ENCODE results near the gene GRAP2.

The GRAP2 gene

DNA sequence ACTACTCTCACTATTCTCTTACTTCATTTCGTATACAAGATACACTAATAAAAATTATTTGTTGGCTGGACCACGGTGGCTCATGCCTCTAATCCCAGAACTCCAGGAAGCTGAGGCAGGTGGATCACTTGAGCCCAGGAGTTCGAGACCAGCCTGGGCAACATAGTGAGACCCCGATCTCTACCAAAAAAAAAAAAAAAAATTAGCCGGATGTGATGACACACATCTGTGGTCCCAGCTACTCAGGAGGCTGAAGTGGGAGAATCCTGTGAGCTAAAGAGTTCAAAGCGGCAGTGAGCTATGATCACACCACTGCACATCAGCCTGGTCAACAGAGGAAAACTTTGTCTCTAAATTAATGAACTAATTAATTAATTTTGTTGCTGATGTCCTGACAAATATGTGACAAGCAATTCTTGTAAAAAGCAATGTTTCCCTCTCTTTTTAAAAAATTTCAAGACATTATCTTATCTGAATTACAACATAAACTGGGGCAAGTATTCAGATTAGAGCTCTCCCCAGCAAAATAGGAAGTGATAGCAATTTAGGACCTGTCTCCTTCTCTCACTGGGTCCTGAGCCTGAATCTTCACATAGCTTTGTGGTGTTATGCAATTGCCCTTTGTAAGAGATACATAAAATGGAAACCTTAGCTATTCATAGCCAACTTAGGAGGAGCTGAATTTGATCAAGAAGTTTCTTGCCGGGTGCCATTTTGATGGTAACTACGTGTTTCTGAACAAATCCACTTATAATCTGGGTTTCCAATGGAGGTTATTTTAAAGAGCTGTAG is 41.8 kb downstream of the GRAP2 start:
- TF ChIP-seq, protein P1, sequence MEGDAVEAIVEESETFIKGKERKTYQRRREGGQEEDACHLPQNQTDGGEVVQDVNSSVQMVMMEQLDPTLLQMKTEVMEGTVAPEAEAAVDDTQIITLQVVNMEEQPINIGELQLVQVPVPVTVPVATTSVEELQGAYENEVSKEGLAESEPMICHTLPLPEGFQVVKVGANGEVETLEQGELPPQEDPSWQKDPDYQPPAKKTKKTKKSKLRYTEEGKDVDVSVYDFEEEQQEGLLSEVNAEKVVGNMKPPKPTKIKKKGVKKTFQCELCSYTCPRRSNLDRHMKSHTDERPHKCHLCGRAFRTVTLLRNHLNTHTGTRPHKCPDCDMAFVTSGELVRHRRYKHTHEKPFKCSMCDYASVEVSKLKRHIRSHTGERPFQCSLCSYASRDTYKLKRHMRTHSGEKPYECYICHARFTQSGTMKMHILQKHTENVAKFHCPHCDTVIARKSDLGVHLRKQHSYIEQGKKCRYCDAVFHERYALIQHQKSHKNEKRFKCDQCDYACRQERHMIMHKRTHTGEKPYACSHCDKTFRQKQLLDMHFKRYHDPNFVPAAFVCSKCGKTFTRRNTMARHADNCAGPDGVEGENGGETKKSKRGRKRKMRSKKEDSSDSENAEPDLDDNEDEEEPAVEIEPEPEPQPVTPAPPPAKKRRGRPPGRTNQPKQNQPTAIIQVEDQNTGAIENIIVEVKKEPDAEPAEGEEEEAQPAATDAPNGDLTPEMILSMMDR (IDR thresholded peaks at IDR 0.05; ENCODE audit: control insufficient read depth, insufficient read depth, low read depth, low read length, missing control alignments), result no peak
- no peak for DNase-seq (ENCODE audit: low read depth)
- no peak overlapping the region for H3K4me3 ChIP-seq (ENCODE audit: control insufficient read depth, low read depth, low read length)

DNA sequence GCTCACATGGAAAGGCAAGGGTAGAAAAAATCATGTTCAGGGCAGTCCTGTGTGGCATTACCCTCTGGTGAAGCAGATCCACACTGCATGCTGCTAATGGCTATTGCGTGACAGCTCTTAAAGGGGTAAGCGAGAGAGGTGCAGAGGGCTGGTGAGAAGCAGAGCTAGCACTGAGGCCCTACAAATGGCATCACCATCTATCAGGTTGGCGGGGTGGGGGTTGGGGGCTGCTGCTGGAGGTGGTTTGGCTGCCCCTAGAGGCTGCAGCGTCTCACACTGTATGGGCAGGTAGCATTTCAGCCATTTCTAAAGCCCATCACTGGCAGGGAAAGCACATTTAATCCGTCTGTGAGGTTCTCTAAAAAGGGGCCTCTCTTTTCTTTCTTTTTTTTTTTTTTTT is 42.5 kb downstream of the GRAP2 start:
- no peak overlapping the region for H3K4me3 ChIP-seq (ENCODE audit: control insufficient read depth, low read depth, low read length)
- TF ChIP-seq, protein P1 (IDR thresholded peaks at IDR 0.05; ENCODE audit: control insufficient read depth, insufficient read depth, low read depth, low read length, missing control alignments), result no peak
- no peak for DNase-seq (ENCODE audit: low read depth)

DNA sequence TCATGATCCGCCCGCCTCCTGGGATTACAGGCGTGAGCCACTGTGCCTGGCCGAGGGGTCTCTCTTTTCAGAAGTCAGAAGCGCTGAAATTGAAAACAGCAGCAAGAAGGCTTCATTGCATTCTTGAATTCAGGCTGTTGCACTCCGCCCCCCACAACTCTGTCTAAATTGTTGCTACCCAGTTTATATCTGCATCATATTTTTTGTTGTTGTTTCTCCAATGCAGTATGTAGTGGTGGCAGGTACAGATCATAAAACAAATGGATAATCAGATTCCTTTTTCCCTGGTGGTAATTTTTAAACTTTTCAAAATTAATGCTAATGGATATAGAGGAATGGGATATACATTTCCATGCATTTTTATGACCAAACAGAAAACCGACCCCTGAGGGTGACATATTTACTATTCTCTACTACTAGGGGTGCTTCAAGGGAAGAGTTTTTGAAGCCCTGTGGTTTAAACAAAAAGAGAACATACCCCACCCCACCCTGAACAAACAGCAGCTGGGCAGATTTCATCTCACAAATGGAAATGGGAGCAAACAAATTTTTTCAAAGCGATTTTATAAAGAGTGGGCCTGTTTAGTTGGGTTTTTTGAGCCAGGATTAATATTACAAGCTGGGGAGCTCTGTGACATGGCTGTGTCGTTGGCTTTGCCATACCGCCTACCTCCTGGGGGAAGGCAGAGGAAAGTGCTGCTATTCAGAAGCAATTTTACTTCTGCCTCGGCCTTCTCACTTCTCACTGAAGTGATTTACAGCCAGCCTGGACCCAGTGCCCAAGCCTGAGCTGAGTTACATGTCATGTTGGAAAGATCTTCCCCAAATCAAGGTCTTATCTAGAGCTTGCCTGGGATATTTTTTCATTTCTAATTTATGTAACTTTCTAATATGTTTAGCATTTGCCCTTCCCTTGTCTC is 43.3 kb downstream of the GRAP2 start:
- TF ChIP-seq, protein P1 (IDR thresholded peaks at IDR 0.05; ENCODE audit: control insufficient read depth, insufficient read depth, low read depth, low read length, missing control alignments), result no peak
- DNase-seq (ENCODE audit: low read depth), result no peak
- H3K4me3 ChIP-seq (ENCODE audit: control insufficient read depth, low read depth, low read length), result no peak overlapping the region

DNA sequence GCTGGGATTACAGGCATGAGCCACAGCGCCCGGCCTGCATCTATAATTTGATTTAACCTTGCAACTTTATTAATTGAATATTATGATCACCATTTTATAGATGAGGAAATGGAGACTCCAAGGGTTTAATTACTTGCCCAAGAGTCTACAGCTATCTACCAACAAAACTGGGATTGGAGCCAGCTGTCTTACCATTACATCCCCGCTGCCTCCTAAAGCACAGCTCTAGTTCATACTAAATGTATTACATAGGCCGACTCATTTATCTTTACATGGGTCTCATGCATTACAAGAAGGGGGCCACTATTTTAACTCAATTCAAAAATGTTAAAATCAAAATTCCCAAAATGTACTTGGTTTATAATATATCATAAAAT is 45.2 kb downstream of the GRAP2 start:
- H3K4me3 ChIP-seq (ENCODE audit: control insufficient read depth, low read depth, low read length), result no peak overlapping the region

DNA sequence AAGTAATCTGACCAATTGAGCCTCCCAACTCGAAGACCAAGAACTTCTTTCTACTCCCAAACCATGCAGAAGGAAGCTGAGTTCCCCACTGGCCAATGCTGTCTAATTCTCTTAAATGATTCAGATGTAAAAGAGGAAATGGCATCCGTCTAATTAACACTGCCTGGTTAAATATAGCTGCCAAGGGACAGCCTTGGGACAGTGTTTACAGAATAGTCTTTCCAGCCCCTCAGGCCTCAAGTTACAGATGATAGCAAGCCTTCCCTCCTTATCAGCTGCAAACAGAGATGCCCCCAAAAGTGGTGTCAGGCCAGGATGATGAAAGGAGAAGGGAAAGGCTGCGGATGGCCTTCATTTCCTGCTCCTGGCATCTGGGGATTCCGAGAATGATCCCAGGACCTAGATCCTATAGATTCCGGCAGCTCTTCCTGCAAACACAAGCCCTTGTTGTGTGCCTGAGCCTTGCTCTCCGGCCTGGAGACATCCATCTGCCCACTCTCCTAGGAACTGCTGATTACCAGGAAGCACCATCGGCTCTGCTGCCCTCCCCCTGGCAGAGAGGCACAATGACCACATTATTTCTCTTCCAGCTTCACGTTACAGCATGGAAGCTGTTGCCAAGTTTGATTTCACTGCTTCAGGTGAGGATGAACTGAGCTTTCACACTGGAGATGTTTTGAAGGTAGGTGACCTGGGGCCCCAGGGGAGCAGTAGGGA is 45.8 kb downstream of the GRAP2 start:
- H3K4me3 ChIP-seq (ENCODE audit: control insufficient read depth, low read depth, low read length), result no peak overlapping the region
- DNase-seq (ENCODE audit: low read depth), result no peak
- TF ChIP-seq, protein P1 (IDR thresholded peaks at IDR 0.05; ENCODE audit: control insufficient read depth, insufficient read depth, low read depth, low read length, missing control alignments), result no peak

More for the DNA sequence above, 45.2 kb downstream of the GRAP2 start:
- TF ChIP-seq, protein P1 (IDR thresholded peaks at IDR 0.05; ENCODE audit: control insufficient read depth, insufficient read depth, low read depth, low read length, missing control alignments), result no peak
- DNase-seq (ENCODE audit: low read depth), result no peak

All from AG09309 (cell line).